ENCODE data around the gene GDF2. TPM values are rescaled to one million over a fixed set of nuclear protein-coding genes. Genes with fewer than 3 reads are reported as not detected.

The GDF2 gene
- total and polyA plus RNA-seq, 10 of the 15 experiments (the other 5 are each of a cell fraction or from before 2014, with no cell fraction given): not detected

DNA sequence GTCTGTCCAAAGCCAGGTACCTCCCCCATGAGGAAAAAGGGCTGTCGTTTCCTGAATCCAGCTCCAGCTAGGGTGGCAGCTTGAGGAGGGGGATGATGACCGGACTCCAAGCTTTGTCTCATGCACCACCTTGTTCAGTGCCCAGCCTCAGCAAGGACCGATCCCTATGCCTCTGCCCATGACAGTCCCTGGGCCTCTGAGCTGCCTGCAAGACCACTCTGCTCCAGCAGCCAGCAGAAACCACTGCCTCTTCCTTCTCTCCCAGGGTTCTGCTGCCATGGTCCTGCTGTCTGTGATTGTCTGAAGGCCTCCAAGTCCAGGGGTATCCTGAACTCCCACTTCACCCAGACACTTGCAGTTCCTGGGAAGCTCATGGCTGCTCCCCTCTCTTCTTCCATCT, 43.5 kb upstream of the GDF2 start:
- CTCF ChIA-PET: interaction anchor here (1.7 kb wide), 1 partner anchor 231 kb away, joined by 4 read pairs; no protein-coding TSS in a partner anchor
- no peak for TF ChIP-seq KAT2A (conservative IDR thresholded peaks at IDR 0.05; ENCODE audit: control insufficient read depth, low read depth, low read length)
- no peak for TF ChIP-seq ZNF384 (IDR thresholded peaks at IDR 0.05; ENCODE audit: borderline replicate concordance, low read depth, low read length)
- no peak for TF ChIP-seq BCL11A (IDR thresholded peaks at IDR 0.05; ENCODE audit: low read depth, low read length)
- TF ChIP-seq PML (IDR thresholded peaks at IDR 0.05; ENCODE audit: low read length): no peak
- no peak for TF ChIP-seq POU2F2 (IDR thresholded peaks at IDR 0.05; ENCODE audit: borderline replicate concordance, low read depth, low read length)
- TF ChIP-seq NR2C1 (IDR thresholded peaks at IDR 0.05): no peak
- no peak for TF ChIP-seq SMC3 (IDR thresholded peaks at IDR 0.05; ENCODE audit: borderline replicate concordance, low read length)
- TF ChIP-seq, protein P1, sequence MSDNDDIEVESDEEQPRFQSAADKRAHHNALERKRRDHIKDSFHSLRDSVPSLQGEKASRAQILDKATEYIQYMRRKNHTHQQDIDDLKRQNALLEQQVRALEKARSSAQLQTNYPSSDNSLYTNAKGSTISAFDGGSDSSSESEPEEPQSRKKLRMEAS (IDR thresholded peaks at IDR 0.05; ENCODE audit: low read depth, low read length): no peak
- TF ChIP-seq, protein P2, sequence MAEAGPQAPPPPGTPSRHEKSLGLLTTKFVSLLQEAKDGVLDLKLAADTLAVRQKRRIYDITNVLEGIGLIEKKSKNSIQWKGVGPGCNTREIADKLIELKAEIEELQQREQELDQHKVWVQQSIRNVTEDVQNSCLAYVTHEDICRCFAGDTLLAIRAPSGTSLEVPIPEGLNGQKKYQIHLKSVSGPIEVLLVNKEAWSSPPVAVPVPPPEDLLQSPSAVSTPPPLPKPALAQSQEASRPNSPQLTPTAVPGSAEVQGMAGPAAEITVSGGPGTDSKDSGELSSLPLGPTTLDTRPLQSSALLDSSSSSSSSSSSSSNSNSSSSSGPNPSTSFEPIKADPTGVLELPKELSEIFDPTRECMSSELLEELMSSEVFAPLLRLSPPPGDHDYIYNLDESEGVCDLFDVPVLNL (IDR thresholded peaks at IDR 0.05; ENCODE audit: low read depth, low read length): no peak
- TF ChIP-seq NRF1 (conservative IDR thresholded peaks at IDR 0.05; ENCODE audit: low read depth, low read length): no peak
- no peak for TF ChIP-seq CHD2 (IDR thresholded peaks at IDR 0.05; ENCODE audit: borderline replicate concordance, low read depth, low read length)
- TF ChIP-seq, protein P3, sequence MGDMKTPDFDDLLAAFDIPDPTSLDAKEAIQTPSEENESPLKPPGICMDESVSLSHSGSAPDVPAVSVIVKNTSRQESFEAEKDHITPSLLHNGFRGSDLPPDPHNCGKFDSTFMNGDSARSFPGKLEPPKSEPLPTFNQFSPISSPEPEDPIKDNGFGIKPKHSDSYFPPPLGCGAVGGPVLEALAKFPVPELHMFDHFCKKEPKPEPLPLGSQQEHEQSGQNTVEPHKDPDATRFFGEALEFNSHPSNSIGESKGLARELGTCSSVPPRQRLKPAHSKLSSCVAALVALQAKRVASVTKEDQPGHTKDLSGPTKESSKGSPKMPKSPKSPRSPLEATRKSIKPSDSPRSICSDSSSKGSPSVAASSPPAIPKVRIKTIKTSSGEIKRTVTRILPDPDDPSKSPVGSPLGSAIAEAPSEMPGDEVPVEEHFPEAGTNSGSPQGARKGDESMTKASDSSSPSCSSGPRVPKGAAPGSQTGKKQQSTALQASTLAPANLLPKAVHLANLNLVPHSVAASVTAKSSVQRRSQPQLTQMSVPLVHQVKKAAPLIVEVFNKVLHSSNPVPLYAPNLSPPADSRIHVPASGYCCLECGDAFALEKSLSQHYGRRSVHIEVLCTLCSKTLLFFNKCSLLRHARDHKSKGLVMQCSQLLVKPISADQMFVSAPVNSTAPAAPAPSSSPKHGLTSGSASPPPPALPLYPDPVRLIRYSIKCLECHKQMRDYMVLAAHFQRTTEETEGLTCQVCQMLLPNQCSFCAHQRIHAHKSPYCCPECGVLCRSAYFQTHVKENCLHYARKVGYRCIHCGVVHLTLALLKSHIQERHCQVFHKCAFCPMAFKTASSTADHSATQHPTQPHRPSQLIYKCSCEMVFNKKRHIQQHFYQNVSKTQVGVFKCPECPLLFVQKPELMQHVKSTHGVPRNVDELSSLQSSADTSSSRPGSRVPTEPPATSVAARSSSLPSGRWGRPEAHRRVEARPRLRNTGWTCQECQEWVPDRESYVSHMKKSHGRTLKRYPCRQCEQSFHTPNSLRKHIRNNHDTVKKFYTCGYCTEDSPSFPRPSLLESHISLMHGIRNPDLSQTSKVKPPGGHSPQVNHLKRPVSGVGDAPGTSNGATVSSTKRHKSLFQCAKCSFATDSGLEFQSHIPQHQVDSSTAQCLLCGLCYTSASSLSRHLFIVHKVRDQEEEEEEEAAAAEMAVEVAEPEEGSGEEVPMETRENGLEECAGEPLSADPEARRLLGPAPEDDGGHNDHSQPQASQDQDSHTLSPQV (IDR thresholded peaks at IDR 0.05): no peak
- no peak for TF ChIP-seq SMAD1 (IDR thresholded peaks at IDR 0.05; ENCODE audit: low read depth, partially characterized antibody)
- TF ChIP-seq, protein P4, sequence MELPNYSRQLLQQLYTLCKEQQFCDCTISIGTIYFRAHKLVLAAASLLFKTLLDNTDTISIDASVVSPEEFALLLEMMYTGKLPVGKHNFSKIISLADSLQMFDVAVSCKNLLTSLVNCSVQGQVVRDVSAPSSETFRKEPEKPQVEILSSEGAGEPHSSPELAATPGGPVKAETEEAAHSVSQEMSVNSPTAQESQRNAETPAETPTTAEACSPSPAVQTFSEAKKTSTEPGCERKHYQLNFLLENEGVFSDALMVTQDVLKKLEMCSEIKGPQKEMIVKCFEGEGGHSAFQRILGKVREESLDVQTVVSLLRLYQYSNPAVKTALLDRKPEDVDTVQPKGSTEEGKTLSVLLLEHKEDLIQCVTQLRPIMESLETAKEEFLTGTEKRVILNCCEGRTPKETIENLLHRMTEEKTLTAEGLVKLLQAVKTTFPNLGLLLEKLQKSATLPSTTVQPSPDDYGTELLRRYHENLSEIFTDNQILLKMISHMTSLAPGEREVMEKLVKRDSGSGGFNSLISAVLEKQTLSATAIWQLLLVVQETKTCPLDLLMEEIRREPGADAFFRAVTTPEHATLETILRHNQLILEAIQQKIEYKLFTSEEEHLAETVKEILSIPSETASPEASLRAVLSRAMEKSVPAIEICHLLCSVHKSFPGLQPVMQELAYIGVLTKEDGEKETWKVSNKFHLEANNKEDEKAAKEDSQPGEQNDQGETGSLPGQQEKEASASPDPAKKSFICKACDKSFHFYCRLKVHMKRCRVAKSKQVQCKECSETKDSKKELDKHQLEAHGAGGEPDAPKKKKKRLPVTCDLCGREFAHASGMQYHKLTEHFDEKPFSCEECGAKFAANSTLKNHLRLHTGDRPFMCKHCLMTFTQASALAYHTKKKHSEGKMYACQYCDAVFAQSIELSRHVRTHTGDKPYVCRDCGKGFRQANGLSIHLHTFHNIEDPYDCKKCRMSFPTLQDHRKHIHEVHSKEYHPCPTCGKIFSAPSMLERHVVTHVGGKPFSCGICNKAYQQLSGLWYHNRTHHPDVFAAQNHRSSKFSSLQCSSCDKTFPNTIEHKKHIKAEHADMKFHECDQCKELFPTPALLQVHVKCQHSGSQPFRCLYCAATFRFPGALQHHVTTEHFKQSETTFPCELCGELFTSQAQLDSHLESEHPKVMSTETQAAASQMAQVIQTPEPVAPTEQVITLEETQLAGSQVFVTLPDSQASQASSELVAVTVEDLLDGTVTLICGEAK (IDR thresholded peaks at IDR 0.05; ENCODE audit: borderline replicate concordance): no peak

More for the DNA sequence above, 43.5 kb upstream of the GDF2 start:
- in situ Hi-C loops (cut with MboI): no loop called here
- Histone ChIP-seq H3K9ac (ENCODE audit: control insufficient read depth, insufficient read depth, low read length) (no peak overlapping the region), H2AFZ (ENCODE audit: control insufficient read depth, low read depth, low read length) (no peak overlapping the region), H3K4me3 (no peak overlapping the region), H3K4me2 (ENCODE audit: control insufficient read depth, insufficient read depth) (no peak overlapping the region), H3K9me3 (replicated peaks; ENCODE audit: control insufficient read depth, insufficient read depth, low read length) (no peaks in the 10 kb centered on the region), H3K36me3 (ENCODE audit: control insufficient read depth in 2 of 2, insufficient read depth in 2 of 2, low read length in 1 of 2) (no peaks in the 10 kb centered on the region), H3K27me3 (replicated peaks in 1 of 2; ENCODE audit: control insufficient read depth in 2 of 2, insufficient read depth in 2 of 2, low read length in 1 of 2) (no peaks in the 10 kb centered on the region; a peak in 1 of 4 replicates), H3K79me2 (ENCODE audit: control insufficient read depth, insufficient read depth, low read length) (no peaks in the 10 kb centered on the region), H3K4me1 (ENCODE audit: control insufficient read depth, insufficient read depth, low read length) (no peaks in the 10 kb centered on the region), H3K27ac (ENCODE audit: control insufficient read depth, insufficient read depth) (no peak overlapping the region), H4K20me1 (ENCODE audit: control insufficient read depth, insufficient read depth) (no peaks in the 10 kb centered on the region)
- SMC1A ChIA-PET (ENCODE audit: uncharacterized antibody, unreplicated experiment): interaction anchor here (0.9 to 1.6 kb wide), 2 partner anchors 20 to 159 kb away, joined by 3 read pairs; no protein-coding TSS in a partner anchor
- 14% methylated on average over 3 of the region's 3 CpGs for WGBS (ENCODE audit: insufficient coverage, insufficient replicate concordance, low lambda C conversion rate, missing lambda C conversion rate)
- ATAC-seq (no peak), FAIRE-seq (no peak), DNase-seq (ENCODE audit: low read depth, low spot score) (no peak)
- RAD21 ChIA-PET (ENCODE audit: unreplicated experiment): no interaction called here
- POLR2A ChIA-PET: no interaction called here
- intact Hi-C loops (cut with micrococcal nuclease; ENCODE audit: unreplicated experiment): no loop called here
- BruUV-seq (replicated peaks): no TSS peak

Data from GM12878 (cell line).